Breast epithelium (tissue), 4 donors: ENCODE measurements around the gene PGAM5. TPM values are rescaled to one million over a fixed set of nuclear protein-coding genes. Genes with fewer than 3 reads are reported as not detected.
A peak's percentile ranks its signal among the peaks of the same experiment; 100 is the strongest.
"Not testable (repeated sequence)": the region's sequence is repeated elsewhere in the genome, so short reads cannot be mapped to it uniquely, and the experiment has no call there.

Source experiments
- DNase-seq, 2 donors: peaks; one replicate each; pipeline ENCODE4 v3.0.0-alpha.2; 2019; ENCODE audit warnings: low spot score in 2 of 2
- H3K27ac ChIP-seq, 2 donors: fragments of 200-600 bp; sonication (generic) in 1 of 2; one replicate each; pipeline ENCODE4 v1.5.1; 2016 to 2019; ENCODE audit warnings: mild to moderate bottlenecking in 1 of 2
- H3K27me3 ChIP-seq, 2 donors: fragments of 200-600 bp; sonication (generic) in 1 of 2; one replicate each; pipeline versions ENCODE4 v1.5.1 to v1.6.0; 2017 to 2019; ENCODE audit warnings: control low read depth in 1 of 2, mild to moderate bottlenecking in 1 of 2
- H3K36me3 ChIP-seq: fragments of 200-600 bp; one replicate; pipeline ENCODE4 v1.5.1; 2019
- H3K4me1 ChIP-seq, 2 donors: fragments of 200-600 bp; sonication (generic); one replicate each; pipeline ENCODE4 v1.5.1; 2016 to 2019; ENCODE audit warnings: control low read depth in 1 of 2
- H3K4me3 ChIP-seq, 3 donors: fragments of 200-600 bp; sonication (generic); 1 replicate in 2 of 3; 2 replicates in 1 of 3; pipeline ENCODE4 v1.5.1; 2016 to 2019; ENCODE audit warnings: mild to moderate bottlenecking in 3 of 3, moderate library complexity in 2 of 3
- H3K9me3 ChIP-seq, 2 donors: fragments of 200-600 bp; sonication (generic) in 1 of 2; one replicate each; pipeline ENCODE4 v1.5.1; 2016 to 2019; ENCODE audit warnings: control low read depth in 1 of 2
- CTCF ChIP-seq, 3 donors: fragments of 450-650 bp; IDR thresholded peaks; one replicate each; pipeline ENCODE4 v1.5.1; 2016 to 2017; ENCODE audit warnings: antibody characterized with exemption in 3 of 3, mild to moderate bottlenecking in 3 of 3, moderate library complexity in 3 of 3
- POLR2A ChIP-seq: fragments of 450-650 bp; IDR thresholded peaks from one replicate; pipeline ENCODE4 v1.6.1; 2016; ENCODE audit warnings: antibody characterized with exemption, mild to moderate bottlenecking, moderate library complexity
- POLR2AphosphoS5 ChIP-seq, 3 donors: sonication (generic); formaldehyde crosslinking; IDR thresholded peaks; one replicate each; pipeline ENCODE4 v1.6.1; 2017; ENCODE audit warnings: antibody characterized with exemption in 3 of 3
- intact Hi-C: fragments of 100-400 bp; cut with DNase I; formaldehyde crosslinking; loops from one replicate; pipeline ENCODE4 v1.15.1; 2023; ENCODE audit warnings: low total_unique reads
- total RNA-seq, 3 donors: library from RNA; depleted of rRNA; stranded (reverse); fragments of >200 nt; gene quantifications; one replicate each; pipeline ENCODE4 v1.1.0, GENCODE V29; 2016

PGAM5 gene
- total RNA-seq, 3 donors from 2014 or later: 20.2 to 38.0 (median 22.8) TPM

- H3K9me3 ChIP-seq: no peaks in the 10 kb centered on the region
- no peaks in the 10 kb centered on the region for H3K27me3 ChIP-seq
- H3K4me3 ChIP-seq: peak overlapping the region in 1 of 3 donors; percentile 11
- no peak for TF ChIP-seq POLR2A
- no peak for TF ChIP-seq CTCF (IDR thresholded peaks at IDR 0.05)
- TF ChIP-seq POLR2AphosphoS5 (IDR thresholded peaks at IDR 0.05): no peak
- no peaks in the 10 kb centered on the region for H3K36me3 ChIP-seq
- H3K27ac ChIP-seq: no peak overlapping the region
- H3K4me1 ChIP-seq: peaks cover 0 to 7% of the 10 kb centered on the region in 2 donors
- DNase-seq: no peak
- intact Hi-C loops: no loop called here
Observed at GRCh38 chr12:132689227-132689626, 21.4 kb upstream of the PGAM5 start.

DNA sequence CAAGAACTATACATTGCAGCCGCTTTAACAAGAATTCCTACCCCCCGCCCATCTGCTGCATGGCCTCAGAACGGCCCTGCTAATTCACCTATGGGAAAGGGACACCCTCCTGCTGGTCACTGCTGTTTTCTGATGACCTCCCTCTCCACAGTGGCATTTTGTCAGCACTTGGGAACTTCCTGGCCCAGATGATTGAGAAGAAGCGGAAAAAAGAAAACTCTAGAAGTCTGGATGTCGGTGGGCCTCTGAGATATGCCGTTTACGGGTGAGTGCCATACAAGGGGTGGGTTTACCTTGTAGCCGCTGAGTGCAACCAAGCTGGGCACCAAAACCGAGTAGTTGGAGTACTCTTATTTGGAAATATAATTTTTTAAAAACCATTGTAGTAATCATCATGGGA is 20.5 kb upstream of the PGAM5 start:
- H3K4me3 ChIP-seq: no peak overlapping the region
- TF ChIP-seq CTCF (IDR thresholded peaks at IDR 0.05) (no peak), POLR2AphosphoS5 (IDR thresholded peaks at IDR 0.05) (no peak), POLR2A (no peak)
- H3K36me3 ChIP-seq: no peaks in the 10 kb centered on the region
- DNase-seq: no peak
- no peaks in the 10 kb centered on the region for H3K27me3 ChIP-seq
- intact Hi-C loops: no loop called here
- no peak overlapping the region for H3K27ac ChIP-seq
- H3K4me1 ChIP-seq: peaks cover 0 to 7% of the 10 kb centered on the region in 2 donors
- no peaks in the 10 kb centered on the region for H3K9me3 ChIP-seq

- H3K27ac ChIP-seq, H3K36me3 ChIP-seq, intact Hi-C loops, DNase-seq, H3K27me3 ChIP-seq, H3K4me1 ChIP-seq, H3K9me3 ChIP-seq, H3K4me3 ChIP-seq: not testable (repeated sequence)
Observed at GRCh38 chr12:132692030-132692429, 18.6 kb upstream of the PGAM5 start.

- H3K27me3 ChIP-seq, H3K36me3 ChIP-seq, intact Hi-C loops, H3K4me3 ChIP-seq, H3K4me1 ChIP-seq, DNase-seq, H3K9me3 ChIP-seq, H3K27ac ChIP-seq: not testable (repeated sequence)
Observed at GRCh38 chr12:132694888-132695287, 15.8 kb upstream of the PGAM5 start.

DNA sequence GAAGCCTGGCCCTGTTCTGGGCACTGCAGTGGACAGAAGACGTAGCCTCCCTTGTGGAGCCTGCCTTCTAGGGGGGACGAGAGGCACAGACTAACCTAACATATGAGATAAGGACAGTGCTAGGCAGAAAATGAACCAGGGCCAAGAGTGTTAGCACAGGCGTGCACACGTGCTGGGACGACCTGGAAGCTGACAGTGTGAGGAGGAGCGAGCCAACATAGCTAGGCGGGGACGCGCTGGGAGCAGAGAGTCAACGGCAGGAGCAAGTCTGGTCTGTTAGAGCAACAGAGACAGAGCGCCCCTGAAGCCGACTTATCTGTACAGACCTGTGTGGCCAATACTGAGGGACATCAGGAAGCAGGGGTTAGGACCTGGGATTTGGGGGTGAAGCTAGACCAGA is 15.2 kb upstream of the PGAM5 start:
- H3K27ac ChIP-seq: no peak overlapping the region
- no peak for DNase-seq
- no peaks in the 10 kb centered on the region for H3K27me3 ChIP-seq
- no peaks in the 10 kb centered on the region for H3K36me3 ChIP-seq
- H3K4me3 ChIP-seq: no peak overlapping the region
- intact Hi-C loops: no loop called here
- no peaks in the 10 kb centered on the region for H3K9me3 ChIP-seq
- TF ChIP-seq POLR2A (no peak), CTCF (IDR thresholded peaks at IDR 0.05) (no peak), POLR2AphosphoS5 (IDR thresholded peaks at IDR 0.05) (no peak)
- H3K4me1 ChIP-seq: no peaks in the 10 kb centered on the region

DNA sequence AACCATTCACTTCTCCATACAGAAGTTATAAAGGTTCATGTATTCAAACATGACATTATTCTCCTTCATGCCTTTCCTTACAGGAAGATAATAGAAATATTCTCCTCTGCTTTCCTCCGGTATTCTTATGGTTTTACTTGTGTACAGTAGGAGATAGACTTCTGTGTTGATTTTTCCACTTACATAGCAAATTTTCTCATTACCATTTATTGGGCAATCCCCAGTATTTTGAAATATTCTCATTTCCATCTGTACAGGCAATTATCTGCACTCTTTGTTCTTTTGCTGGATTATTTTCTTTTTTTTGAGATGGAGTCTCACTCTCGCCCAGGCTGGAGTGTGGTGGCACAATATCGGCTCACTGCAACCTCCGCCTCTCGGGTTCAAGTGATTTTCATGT is 12.3 kb upstream of the PGAM5 start:
- Histone ChIP-seq H3K9me3 (no peaks in the 10 kb centered on the region), H3K27ac (no peak overlapping the region), H3K27me3 (no peaks in the 10 kb centered on the region), H3K4me3 (no peak overlapping the region), H3K4me1 (no peaks in the 10 kb centered on the region), H3K36me3 (no peaks in the 10 kb centered on the region)
- intact Hi-C loops: no loop called here
- no peak for DNase-seq
- TF ChIP-seq POLR2AphosphoS5 (IDR thresholded peaks at IDR 0.05): no peak
- TF ChIP-seq POLR2A: no peak
- no peak for TF ChIP-seq CTCF (IDR thresholded peaks at IDR 0.05)
